GM12874 (cell line): ENCODE measurements around the gene AKAP1.

Source experiments
- TF ChIP-seq, protein P1 (sequence below): IDR thresholded peaks from 2 replicates; pipeline ENCODE4 v1.5.1; 2011; ENCODE audit warnings: low read depth, mild to moderate bottlenecking, control low read depth, low read length, moderate library complexity; ENCODE audit not compliant: insufficient read depth

The AKAP1 gene

DNA sequence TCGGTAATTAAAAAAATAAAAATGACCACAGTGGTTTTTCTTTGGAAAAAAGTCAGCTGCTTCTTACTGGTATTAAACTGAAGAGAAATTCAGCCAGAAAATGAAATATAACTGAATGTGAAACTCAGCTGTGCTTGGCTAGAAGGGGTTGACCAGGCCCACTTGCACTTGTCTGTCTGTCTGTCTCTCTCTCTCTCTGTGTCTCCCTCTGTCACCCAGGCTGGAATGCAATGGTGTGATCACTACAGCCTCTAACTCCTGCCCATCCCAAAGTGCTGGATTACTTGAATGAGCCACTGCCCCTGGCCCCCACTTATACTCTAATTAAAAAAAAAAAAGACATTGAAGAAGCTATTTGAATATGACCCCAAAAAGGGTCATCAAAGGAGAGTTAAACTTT lies 17.3 kb upstream of the AKAP1 start:
- TF ChIP-seq, protein P1, sequence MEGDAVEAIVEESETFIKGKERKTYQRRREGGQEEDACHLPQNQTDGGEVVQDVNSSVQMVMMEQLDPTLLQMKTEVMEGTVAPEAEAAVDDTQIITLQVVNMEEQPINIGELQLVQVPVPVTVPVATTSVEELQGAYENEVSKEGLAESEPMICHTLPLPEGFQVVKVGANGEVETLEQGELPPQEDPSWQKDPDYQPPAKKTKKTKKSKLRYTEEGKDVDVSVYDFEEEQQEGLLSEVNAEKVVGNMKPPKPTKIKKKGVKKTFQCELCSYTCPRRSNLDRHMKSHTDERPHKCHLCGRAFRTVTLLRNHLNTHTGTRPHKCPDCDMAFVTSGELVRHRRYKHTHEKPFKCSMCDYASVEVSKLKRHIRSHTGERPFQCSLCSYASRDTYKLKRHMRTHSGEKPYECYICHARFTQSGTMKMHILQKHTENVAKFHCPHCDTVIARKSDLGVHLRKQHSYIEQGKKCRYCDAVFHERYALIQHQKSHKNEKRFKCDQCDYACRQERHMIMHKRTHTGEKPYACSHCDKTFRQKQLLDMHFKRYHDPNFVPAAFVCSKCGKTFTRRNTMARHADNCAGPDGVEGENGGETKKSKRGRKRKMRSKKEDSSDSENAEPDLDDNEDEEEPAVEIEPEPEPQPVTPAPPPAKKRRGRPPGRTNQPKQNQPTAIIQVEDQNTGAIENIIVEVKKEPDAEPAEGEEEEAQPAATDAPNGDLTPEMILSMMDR: no peak

GRCh38 chr17:57068222-57068658 lies 16.8 kb upstream of the AKAP1 start:
- TF ChIP-seq, protein P1: no peak

DNA sequence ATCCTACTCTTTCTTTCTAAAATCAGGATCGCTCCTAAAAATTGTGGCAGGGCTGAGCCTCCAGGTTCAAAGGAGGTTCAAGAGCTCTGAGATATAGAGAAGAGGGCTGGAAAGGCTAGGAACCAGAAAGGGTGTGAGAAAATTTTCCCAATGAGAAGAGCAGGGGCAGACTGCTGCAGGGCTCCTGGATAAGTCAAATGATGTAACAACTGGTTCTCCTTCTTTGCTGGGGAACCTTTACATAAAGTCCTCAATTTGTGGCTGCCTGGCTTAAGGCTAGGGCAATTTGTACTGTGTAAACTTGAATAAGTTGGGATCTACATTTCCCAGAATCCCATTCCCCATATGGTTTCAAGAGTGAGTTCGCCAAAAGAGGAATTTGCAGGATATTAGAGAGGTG lies 16.3 kb upstream of the AKAP1 start:
- TF ChIP-seq, protein P1: no peak

- TF ChIP-seq, protein P1: no peak
These were observed 12.8 kb upstream of the AKAP1 start for GRCh38 chr17:57071991-57072944.

DNA sequence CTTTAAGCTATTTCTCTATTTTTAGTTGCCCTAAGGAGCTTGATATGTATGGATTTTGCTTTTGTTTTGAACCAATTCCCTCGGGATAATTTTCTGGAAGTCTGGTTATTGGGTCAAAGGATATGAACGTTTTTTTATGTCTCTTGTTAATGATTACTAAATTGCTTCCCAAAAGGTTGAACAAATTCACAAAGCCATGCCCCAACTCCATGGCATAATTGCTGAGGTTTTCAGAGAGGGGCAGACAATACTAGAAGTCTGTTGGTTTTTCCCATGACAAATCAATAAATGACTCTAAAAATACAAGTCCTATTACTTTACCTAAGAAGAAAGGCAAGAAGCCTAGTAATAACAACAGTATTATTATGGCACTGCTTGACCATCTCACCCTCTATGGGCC lies 11.4 kb upstream of the AKAP1 start:
- TF ChIP-seq, protein P1: no peak

- TF ChIP-seq, protein P1: no peak
These were observed 9.9 kb upstream of the AKAP1 start for GRCh38 chr17:57075193-57075592.

GRCh38 chr17:57075785-57076184 lies 9.3 kb upstream of the AKAP1 start:
- TF ChIP-seq, protein P1: no peak
